HFF-Myc (cell line): Measurements from ENCODE around the gene ETV6.

ENCODE experiments used
- DNase-seq: peaks from one replicate; pipeline ENCODE4 v3.0.0-alpha.2; 2011; ENCODE audit warnings: low read depth; ENCODE audit errors: extremely low read depth
- H3K4me3 ChIP-seq: replicated peaks from 2 replicates; pipeline ENCODE4 v1.5.1; 2011; ENCODE audit warnings: low read depth, mild to moderate bottlenecking, control low read depth, low read length
- CTCF ChIP-seq: IDR thresholded peaks from 2 replicates; pipeline ENCODE4 v1.5.1; 2012; ENCODE audit warnings: mild to moderate bottlenecking, low read depth, low read length, control low read depth; ENCODE audit errors: missing control alignments

ETV6 gene

GRCh38 chr12:11859705-11860425 lies 210.4 kb downstream of the ETV6 start:
- DNase-seq: no peak
- H3K4me3 ChIP-seq: no peak overlapping the region
- TF ChIP-seq CTCF: no peak

DNA sequence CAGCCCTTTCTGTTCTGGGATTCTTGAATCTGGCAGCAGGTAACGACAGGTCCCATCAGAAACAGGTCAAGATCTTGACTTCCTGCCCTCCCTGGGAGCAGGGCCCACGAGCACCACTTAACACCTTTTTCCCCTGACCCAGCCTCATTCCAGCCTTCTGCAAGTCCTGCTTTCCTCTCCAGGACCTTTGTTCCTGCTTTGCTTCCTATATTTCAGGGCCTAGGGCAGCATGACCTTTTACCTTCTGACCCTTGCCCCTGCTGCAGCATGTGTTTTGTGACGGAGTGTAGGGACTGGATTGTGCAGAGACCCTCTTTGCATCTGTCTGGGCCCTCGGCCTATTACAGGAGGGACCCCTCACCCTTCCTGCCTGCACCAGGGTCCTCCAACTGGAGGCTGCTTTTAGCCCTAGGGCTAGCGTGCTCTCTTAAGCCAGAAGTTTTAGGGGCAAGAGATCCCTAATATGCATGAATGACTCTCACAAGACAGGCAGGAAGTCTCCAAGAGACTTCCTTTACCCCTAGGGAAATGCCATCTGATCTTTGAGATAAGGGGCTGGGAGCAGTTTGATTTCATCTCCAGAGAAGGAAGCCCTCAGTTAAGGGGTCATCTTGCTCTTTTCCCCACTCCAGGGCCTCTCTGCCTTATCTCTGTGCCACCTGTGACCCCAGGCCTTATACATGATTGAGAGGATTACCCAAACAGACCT lies 211.8 kb downstream of the ETV6 start:
- no peak for TF ChIP-seq CTCF
- no peak for DNase-seq
- no peak overlapping the region for H3K4me3 ChIP-seq

DNA sequence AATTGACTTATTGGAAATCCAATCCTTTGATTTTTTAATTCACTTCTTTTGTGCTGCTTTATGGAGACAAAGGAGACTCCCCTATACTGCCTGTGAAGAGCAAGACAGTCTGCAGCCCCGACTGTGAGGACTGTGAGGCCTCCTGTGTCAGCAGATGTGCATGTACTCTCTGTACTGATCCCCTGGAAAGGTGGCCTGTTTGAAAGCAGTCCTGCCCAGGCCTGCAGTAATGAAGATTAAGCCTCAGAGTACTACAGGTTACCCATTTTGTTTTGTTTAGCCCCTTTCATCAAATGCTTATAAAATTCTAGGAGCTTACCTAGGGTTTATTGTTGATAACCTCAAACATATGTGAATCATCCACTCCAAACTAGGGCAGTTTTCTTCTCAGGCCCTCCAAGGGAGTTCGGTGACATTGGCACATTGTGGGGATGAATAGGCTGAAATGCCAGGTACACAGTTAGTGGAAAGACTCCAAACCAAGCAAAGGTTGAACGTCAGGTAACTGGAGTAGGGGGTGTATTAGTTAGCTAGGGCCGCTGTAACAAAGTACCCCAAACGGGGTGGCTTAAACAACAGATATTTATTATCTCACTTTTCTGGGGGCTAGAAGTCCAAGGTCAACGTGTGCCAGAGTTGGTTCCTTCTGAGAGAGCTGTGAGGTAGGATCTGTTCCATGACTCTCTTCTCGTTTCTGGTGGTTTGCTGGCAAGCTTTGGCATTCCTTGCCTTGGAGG lies 212.6 kb downstream of the ETV6 start:
- no peak for TF ChIP-seq CTCF
- DNase-seq: no peak
- H3K4me3 ChIP-seq: no peak overlapping the region

GRCh38 chr12:11862798-11863197 lies 213.3 kb downstream of the ETV6 start:
- no peak for TF ChIP-seq CTCF
- DNase-seq: no peak
- H3K4me3 ChIP-seq: no peak overlapping the region

- TF ChIP-seq CTCF: no peak
- H3K4me3 ChIP-seq: no peak overlapping the region
- DNase-seq: no peak
Observed at GRCh38 chr12:11863478-11863906, 214.0 kb downstream of the ETV6 start.

- no peak for TF ChIP-seq CTCF
- H3K4me3 ChIP-seq: no peak overlapping the region
Observed at GRCh38 chr12:11863988-11864387, 214.5 kb downstream of the ETV6 start.

More at GRCh38 chr12:11863988-11864387, 214.5 kb downstream of the ETV6 start:
- no peak for DNase-seq
